GM19025 (cell line): ENCODE results near the gene LZTS3.
"Not testable (repeated sequence)": the region's sequence is repeated elsewhere in the genome, so short reads cannot be mapped to it uniquely, and the experiment has no call there.

ENCODE experiments used
- ATAC-seq: cut with Tn5 transposase; IDR thresholded peaks from one replicate; pipeline ENCODE4 v1.9.1; 2021; ENCODE audit warnings: mild to moderate bottlenecking, low read depth, moderate library complexity; ENCODE audit not compliant: unreplicated experiment

LZTS3 gene

GRCh38 chr20:3150908-3151307 is 22.4 kb downstream of the LZTS3 start:
- ATAC-seq: no peak

- no peak for ATAC-seq
Measured at GRCh38 chr20:3146732-3147341, 26.5 kb downstream of the LZTS3 start.

GRCh38 chr20:3141757-3142156 is 31.6 kb downstream of the LZTS3 start:
- no peak for ATAC-seq

GRCh38 chr20:3137492-3137891 is 35.9 kb downstream of the LZTS3 start:
- ATAC-seq: no peak

GRCh38 chr20:3135507-3136070 is 37.8 kb downstream of the LZTS3 start:
- ATAC-seq: no peak

- no peak for ATAC-seq
Measured at GRCh38 chr20:3134151-3134550, 39.2 kb downstream of the LZTS3 start.

- no peak for ATAC-seq
Measured at GRCh38 chr20:3133155-3133554, 40.2 kb downstream of the LZTS3 start.

GRCh38 chr20:3130051-3130600 is 43.2 kb downstream of the LZTS3 start:
- no peak for ATAC-seq

GRCh38 chr20:3129094-3129493 is 44.3 kb downstream of the LZTS3 start:
- no peak for ATAC-seq

- ATAC-seq: no peak
Measured at GRCh38 chr20:3128275-3128984, 44.9 kb downstream of the LZTS3 start.

- ATAC-seq: no peak
Measured at GRCh38 chr20:3126527-3126859, 46.9 kb downstream of the LZTS3 start.

GRCh38 chr20:3125776-3126526 is 47.4 kb downstream of the LZTS3 start:
- not testable (repeated sequence) for ATAC-seq

- ATAC-seq: not testable (repeated sequence)
Measured at GRCh38 chr20:3124773-3125560, 48.4 kb downstream of the LZTS3 start.

- ATAC-seq: not testable (repeated sequence)
Measured at GRCh38 chr20:3124163-3124562, 49.2 kb downstream of the LZTS3 start.

GRCh38 chr20:3123542-3123941 is 49.8 kb downstream of the LZTS3 start:
- ATAC-seq: no peak

GRCh38 chr20:3121955-3122610 is 51.3 kb downstream of the LZTS3 start:
- no peak for ATAC-seq

- ATAC-seq: no peak
Measured at GRCh38 chr20:3121271-3121911, 52.0 kb downstream of the LZTS3 start.

GRCh38 chr20:3119044-3119443 is 54.3 kb downstream of the LZTS3 start:
- no peak for ATAC-seq

GRCh38 chr20:3117839-3118379 is 55.4 kb downstream of the LZTS3 start:
- not testable (repeated sequence) for ATAC-seq
